Measurements from ENCODE around the gene EPHA2. TPM values are rescaled to one million over a fixed set of nuclear protein-coding genes. Genes with fewer than 3 reads are reported as not detected.
"Not testable (repeated sequence)": the region's sequence is repeated elsewhere in the genome, so short reads cannot be mapped to it uniquely, and the experiment has no call there.

EPHA2 gene
- total RNA-seq, 1 donor from 2014 or later = 197 TPM

GRCh38 chr1:16122350-16122881 is 33.5 kb downstream of the EPHA2 start:
- no peak for DNase-seq (ENCODE audit: extremely low read depth, low read depth, low spot score)

DNA sequence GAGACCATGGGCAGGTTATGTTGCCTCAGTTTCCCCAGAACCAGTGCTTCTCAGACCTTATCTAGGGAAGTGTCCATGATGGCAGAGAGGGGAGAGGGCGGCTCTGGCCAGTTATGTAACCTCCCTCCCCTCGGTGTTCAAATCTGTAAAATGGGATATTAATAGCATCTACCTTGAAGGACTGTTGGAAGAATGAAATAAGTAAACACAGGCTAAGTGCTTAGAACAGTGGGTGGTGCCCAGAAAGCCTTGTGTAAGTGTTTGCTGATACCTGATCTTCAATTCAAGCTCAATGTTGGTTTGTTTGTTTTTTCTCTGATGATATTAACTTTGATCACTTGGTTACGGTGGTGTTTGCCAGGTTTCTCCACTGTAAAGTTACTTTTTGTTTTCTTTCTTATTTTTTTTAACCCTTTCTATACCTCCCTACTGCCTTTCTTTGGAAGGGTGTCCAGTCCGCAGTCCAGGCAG is 34.9 kb downstream of the EPHA2 start:
- no peak for DNase-seq (ENCODE audit: extremely low read depth, low read depth, low spot score)

GRCh38 chr1:16120407-16120806 is 35.5 kb downstream of the EPHA2 start:
- DNase-seq (ENCODE audit: extremely low read depth, low read depth, low spot score) = no peak

GRCh38 chr1:16119926-16120325 is 35.9 kb downstream of the EPHA2 start:
- DNase-seq (ENCODE audit: extremely low read depth, low read depth, low spot score) = no peak

DNA sequence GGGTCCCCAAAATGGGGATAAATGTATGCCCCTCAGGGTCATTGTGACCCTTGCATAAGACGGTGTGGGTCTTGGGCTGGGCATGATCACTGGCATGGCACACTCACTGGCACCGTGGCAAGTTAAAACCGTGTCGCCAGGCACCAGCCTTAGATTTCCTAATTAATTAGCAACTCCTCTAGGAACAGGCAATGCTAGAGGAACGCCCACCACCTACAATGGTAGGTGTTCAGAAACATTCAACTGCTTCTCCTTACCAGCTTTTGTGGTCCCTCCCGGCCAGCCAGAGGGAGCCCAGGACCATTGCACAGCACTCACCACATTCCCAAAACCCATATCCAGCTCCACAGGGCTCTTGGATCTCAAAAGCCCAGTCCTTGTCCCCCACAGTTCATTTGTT is 36.4 kb downstream of the EPHA2 start:
- DNase-seq (ENCODE audit: extremely low read depth, low read depth, low spot score) = no peak

- DNase-seq (ENCODE audit: extremely low read depth, low read depth, low spot score) = no peak
Observed at GRCh38 chr1:16118706-16119105, 37.2 kb downstream of the EPHA2 start.

GRCh38 chr1:16117936-16118335 is 37.9 kb downstream of the EPHA2 start:
- DNase-seq (ENCODE audit: extremely low read depth, low read depth, low spot score) = no peak

GRCh38 chr1:16117369-16117768 is 38.5 kb downstream of the EPHA2 start:
- DNase-seq (ENCODE audit: extremely low read depth, low read depth, low spot score) = no peak

DNA sequence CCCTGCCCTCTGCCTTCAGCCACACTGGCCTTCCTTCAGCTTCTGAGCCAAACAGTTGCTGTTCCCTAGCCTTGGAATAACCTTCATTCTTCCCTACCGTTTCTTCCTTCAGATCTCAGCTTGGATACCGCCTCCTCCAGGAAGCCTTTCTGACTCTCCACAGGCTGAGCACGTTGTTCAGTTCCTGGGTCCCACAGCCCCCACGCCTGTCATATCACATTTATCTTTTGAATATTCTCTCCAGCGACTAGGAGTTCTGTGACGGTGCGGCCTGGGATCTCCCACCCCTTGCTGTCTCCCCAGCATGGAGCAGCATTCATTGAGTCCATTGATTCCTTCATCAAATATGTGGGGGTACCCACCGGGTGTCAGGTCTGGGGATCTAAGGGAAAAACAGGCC is 39.2 kb downstream of the EPHA2 start:
- DNase-seq (ENCODE audit: extremely low read depth, low read depth, low spot score) = no peak

DNA sequence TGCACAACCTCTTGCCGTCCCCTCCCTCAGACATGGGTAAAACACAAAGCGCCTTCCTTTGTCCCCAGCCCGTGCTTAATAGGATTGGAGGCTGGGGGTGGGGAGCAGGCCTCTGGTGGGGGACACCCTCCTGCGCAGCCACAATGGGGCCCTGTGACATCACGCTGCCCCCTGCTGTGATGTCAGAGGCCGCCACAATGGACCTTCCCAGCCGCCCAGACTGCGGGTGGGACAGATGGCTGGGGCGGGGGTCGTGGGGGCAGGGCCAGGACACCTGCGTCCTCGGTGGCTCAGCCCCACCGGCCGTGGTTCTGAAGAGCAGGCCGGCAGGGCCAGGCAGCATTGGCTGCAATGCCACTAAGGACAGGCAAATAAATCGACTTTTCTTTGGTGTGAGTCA is 39.9 kb downstream of the EPHA2 start:
- DNase-seq (ENCODE audit: extremely low read depth, low read depth, low spot score) = no peak

GRCh38 chr1:16115468-16115983 is 40.3 kb downstream of the EPHA2 start:
- DNase-seq (ENCODE audit: extremely low read depth, low read depth, low spot score) = no peak

GRCh38 chr1:16114527-16115467 is 41.1 kb downstream of the EPHA2 start:
- no peak for DNase-seq (ENCODE audit: extremely low read depth, low read depth, low spot score)

- DNase-seq (ENCODE audit: extremely low read depth, low read depth, low spot score) = no peak
Observed at GRCh38 chr1:16112596-16113555, 43.0 kb downstream of the EPHA2 start.

DNA sequence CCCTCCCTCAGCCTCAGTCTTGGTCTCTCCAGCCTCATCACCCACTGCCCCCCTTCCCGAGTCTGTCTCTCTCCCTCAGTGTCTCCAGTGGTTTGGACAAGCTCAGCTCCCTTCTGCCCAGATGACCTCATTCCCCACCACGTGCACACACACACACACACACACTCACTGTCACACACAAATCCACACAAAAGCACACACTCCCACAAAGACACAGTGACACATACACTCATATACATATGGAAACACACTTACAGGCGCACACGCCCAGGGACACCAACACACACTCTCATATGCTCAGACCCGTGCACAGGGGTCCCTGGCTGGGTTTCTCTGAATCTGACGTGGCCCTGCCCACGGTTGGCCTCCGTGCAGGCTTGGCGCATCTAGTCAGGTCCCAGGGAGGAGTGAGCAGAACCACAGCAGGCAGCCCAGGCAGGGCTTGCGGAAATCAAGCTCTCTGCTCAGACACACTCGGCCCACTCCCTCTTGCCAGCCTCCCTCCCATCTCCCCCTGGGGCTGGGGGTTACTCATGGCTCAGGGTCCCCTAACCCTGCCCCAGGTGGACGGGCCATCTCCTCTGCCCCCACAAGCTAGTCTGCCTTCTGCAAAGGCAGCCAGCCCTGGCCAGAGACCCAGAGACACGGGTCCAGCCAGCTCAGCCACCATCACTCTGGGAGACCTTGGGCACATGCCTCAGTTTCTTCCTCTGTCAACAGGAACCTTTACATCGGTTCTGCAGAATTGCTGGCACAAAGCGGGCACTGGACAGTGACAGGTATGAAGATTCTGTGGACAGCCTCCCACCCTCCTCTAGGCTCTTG is 43.9 kb downstream of the EPHA2 start:
- no peak for DNase-seq (ENCODE audit: extremely low read depth, low read depth, low spot score)

DNA sequence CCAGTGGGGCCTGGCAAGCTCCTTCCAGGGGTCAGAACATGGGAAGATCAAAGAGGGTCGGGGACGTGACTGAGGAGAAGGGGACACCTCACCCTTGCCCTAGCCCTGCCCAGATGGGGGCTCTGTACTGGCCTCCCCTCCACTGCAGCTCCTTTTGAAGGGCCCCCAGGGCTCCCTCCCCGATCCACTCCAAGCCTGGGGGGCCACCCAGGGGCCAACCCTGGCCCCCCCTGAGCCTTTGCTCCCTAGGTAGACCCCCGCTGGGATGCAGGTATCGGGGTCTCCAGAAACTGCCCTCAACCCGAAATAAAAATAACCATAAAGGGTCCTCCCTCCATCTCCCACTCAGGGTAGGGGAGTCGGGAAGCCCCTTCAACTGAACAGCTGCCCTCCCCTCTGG is 45.0 kb downstream of the EPHA2 start:
- no peak for DNase-seq (ENCODE audit: extremely low read depth, low read depth, low spot score)

DNA sequence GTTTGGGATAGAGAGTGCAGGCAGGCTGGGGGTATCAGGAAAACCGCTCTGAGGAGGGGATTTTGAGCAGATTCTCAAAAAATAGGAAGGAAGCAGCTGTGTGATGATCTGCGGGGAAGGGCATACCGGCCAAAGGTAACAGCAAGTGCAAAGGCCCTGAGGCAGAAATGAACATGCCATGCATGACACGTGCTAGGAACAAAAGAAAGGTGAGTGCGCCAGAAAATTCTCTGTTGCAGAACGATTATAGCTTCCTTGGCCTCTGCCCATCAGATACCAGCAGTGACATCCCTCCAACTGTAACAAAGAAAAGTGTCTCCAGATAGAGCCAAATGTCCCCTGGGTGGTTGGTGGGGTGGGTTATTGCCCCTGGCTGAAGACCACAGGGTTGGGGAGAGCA is 45.4 kb downstream of the EPHA2 start:
- DNase-seq (ENCODE audit: extremely low read depth, low read depth, low spot score) = no peak

GRCh38 chr1:16109571-16109970 is 46.3 kb downstream of the EPHA2 start:
- no peak for DNase-seq (ENCODE audit: extremely low read depth, low read depth, low spot score)

GRCh38 chr1:16107039-16107438 is 48.8 kb downstream of the EPHA2 start:
- DNase-seq (ENCODE audit: extremely low read depth, low read depth, low spot score) = not testable (repeated sequence)

DNA sequence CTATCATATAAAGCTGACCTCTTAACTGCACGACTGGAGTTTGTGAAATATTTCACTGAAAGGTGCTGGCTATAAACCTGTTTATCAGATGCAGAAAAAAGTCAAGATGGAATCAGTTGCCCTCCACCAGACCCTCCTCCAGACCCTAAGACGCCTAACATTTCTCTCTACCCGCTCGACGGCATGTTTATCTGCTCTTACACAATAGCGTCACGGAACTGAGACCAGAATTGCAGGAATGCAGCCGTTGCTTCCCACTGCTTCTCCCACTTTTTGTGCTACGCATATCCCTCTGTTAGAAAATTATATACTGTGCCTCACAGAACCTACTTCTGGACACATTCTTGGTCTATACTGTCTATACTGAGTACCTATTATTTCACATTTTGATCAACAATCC is 54.2 kb downstream of the EPHA2 start:
- DNase-seq (ENCODE audit: extremely low read depth, low read depth, low spot score) = no peak

- no peak for DNase-seq (ENCODE audit: extremely low read depth, low read depth, low spot score)
Observed at GRCh38 chr1:16099412-16099811, 56.5 kb downstream of the EPHA2 start.
